Activated CD4-positive, alpha-beta T cell treated with anti-CD3 and anti-CD28 coated beads, Interleukin-2, amount 10 ng/mL, durations not matched to agents 24 days and 14 days (primary cell): Measurements from ENCODE around the gene ATP6V1D. TPM values are rescaled to one million over a fixed set of nuclear protein-coding genes. Genes with fewer than 3 reads are reported as not detected.

ENCODE experiments used
- total RNA-seq: library from RNA; stranded (reverse); gene quantifications from 2 replicates; pipeline ENCODE4 v1.2.3, GENCODE V29; 2022

ATP6V1D gene
- total RNA-seq, 1 donor from 2014 or later = 30.1 TPM

Other genes starting within 250 kb of the ATP6V1D start
- gene GARIN2, start 170.4 kb downstream of the ATP6V1D start, total RNA-seq = 0.14 and 0.28 TPM in 2 replicates
- gene PALS1, start 118.4 kb downstream of the ATP6V1D start, total RNA-seq = 5.2 and 5.3 TPM in 2 replicates
- gene EIF2S1, start 524 bp upstream of the ATP6V1D start, total RNA-seq = 255 and 268 TPM in 2 replicates
- gene PLEK2, start 52.4 kb upstream of the ATP6V1D start, total RNA-seq = 0.95 and 1.7 TPM in 2 replicates
- gene TMEM229B, start 128.9 kb upstream of the ATP6V1D start, total RNA-seq = 2.4 and 2.7 TPM in 2 replicates
- 1.5 and 1.7 TPM in 2 replicates for gene PLEKHH1, start 173.5 kb upstream of the ATP6V1D start, total RNA-seq
- 21.2 and 22.7 TPM in 2 replicates for gene PIGH, start 240.5 kb upstream of the ATP6V1D start, total RNA-seq